GM12865 (cell line): ENCODE measurements around the gene PRSS1.
"Not testable (repeated sequence)": the region's sequence is repeated elsewhere in the genome, so short reads cannot be mapped to it uniquely, and the experiment has no call there.

Source experiments
- DNase-seq: peaks from one replicate; pipeline ENCODE4 v3.0.0; 2010; ENCODE audit warnings: low read depth
- H3K4me3 ChIP-seq: 2 replicates; pipeline ENCODE4 v1.5.1; 2011; ENCODE audit warnings: mild to moderate bottlenecking, low read depth, low read length, control low read depth
- CTCF ChIP-seq: IDR thresholded peaks from 2 replicates; pipeline ENCODE4 v1.5.1; 2011; ENCODE audit warnings: low read length, control low read depth, low read depth, inconsistent platforms; ENCODE audit not compliant: insufficient read depth; ENCODE audit errors: missing control alignments

PRSS1 gene

GRCh38 chr7:142733271-142733670 is 16.0 kb upstream of the PRSS1 start:
- no peak for DNase-seq
- TF ChIP-seq CTCF: no peak
- H3K4me3 ChIP-seq: no peak overlapping the region

GRCh38 chr7:142739923-142740492 is 9.3 kb upstream of the PRSS1 start:
- H3K4me3 ChIP-seq: no peak overlapping the region
- TF ChIP-seq CTCF: peak; percentile 29
- peak; percentile 57 for DNase-seq

DNA sequence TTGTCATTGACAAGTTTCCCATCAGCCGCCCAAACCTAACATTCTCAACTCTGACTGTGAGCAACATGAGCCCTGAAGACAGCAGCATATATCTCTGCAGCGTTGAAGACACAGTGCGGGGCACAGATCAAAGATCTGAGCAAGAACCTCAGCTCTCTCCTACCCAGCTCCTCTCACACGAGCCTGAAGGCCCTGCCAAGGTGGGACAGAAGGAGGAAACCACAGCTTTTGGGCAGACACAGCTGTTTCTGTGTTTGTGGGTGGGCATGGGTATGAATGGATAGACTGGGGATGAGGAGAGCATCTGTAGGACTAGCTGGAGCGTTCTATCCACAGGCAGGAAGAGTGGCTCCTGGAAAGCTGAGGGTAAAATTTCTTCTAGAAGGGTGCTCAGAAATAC is 8.5 kb upstream of the PRSS1 start:
- no peak overlapping the region for H3K4me3 ChIP-seq
- TF ChIP-seq CTCF: no peak

DNA sequence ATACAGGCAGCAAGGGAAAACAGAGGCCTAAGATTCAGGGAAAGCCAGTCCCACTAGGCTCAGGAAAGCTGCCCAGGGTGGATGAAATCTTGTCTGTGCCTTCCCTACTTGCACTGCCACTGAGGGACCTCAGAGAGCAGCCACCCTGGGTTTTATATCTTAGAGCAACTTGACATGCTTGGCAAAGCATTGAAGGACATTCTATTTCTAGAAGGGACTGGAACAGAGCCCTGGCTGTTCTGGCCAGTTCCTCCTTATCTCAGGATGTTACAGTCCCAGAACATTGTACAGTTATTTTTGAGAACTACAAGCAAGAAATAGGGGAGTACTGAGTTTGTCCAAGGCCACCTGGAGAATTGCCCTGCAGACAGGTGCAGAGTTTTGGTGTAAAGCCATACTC is 7.3 kb upstream of the PRSS1 start:
- not testable (repeated sequence) for H3K4me3 ChIP-seq, DNase-seq

More for the DNA sequence above, 8.5 kb upstream of the PRSS1 start:
- no peak for DNase-seq

DNA sequence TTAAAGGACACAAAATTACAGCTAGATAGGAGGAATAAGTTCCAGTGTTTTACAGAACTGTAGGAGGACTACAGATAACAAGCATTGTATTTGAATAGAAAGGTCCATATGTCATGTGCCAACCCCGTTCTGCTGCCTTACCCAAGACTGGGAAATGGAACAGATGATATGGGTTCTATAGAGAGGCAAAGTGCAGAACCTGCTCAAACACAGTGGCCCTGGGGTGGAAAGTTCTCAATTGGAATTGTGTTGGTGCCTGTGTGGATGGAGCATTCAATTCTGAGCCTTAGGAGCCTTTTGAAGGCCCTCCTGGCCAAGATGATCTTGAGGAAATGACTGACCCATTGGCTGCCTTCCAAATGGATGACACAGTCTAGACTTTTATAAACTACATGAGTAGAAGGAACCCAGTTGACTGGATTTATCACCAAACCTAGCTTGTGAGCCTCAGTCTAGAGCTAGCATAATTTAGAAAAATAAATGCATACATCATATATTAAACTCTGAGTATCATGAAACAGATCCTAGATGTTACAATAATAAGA is 4.1 kb upstream of the PRSS1 start:
- H3K4me3 ChIP-seq: no peak overlapping the region
- no peak for DNase-seq
- no peak for TF ChIP-seq CTCF

- no peak for TF ChIP-seq CTCF
- DNase-seq: no peak
- no peak overlapping the region for H3K4me3 ChIP-seq
Observed at GRCh38 chr7:142745745-142746144, 3.5 kb upstream of the PRSS1 start.

- no peak for DNase-seq
- H3K4me3 ChIP-seq: no peak overlapping the region
- TF ChIP-seq CTCF: no peak
Observed at GRCh38 chr7:142746264-142746663, 3.0 kb upstream of the PRSS1 start.

- DNase-seq, H3K4me3 ChIP-seq: not testable (repeated sequence)
Observed at GRCh38 chr7:142748410-142748809, 862 bp upstream of the PRSS1 start.
